GM21447 (cell line): Measurements from ENCODE around the gene NFU1.

Experiments
- ATAC-seq: cut with Tn5 transposase; IDR thresholded peaks from one replicate; pipeline ENCODE4 v1.9.1; 2021; ENCODE audit not compliant: unreplicated experiment

The NFU1 gene

GRCh38 chr2:69353360-69353759, 83.9 kb downstream of the NFU1 start:
- ATAC-seq = no peak

GRCh38 chr2:69348781-69349180, 88.5 kb downstream of the NFU1 start:
- ATAC-seq = no peak
